HEK293 (cell line): ENCODE data around the gene NR2F2.

Experiments
- AEBP2 ChIP-seq: fragments of 450-650 bp; formaldehyde crosslinking; IDR thresholded peaks from 2 replicates; pipeline ENCODE4 v1.5.1; 2016; ENCODE audit warnings: missing biosample characterization, missing genetic modification characterization, borderline replicate concordance
- GLI2 ChIP-seq: fragments of 450-650 bp; formaldehyde crosslinking; IDR thresholded peaks from 2 replicates; pipeline ENCODE4; 2017; ENCODE audit warnings: missing biosample characterization, missing genetic modification characterization, low read depth, borderline replicate concordance
- MZF1 ChIP-seq: fragments of 450-650 bp; formaldehyde crosslinking; IDR thresholded peaks from 2 replicates; pipeline ENCODE4 v1.5.1; 2017; ENCODE audit warnings: missing biosample characterization, missing genetic modification characterization, borderline replicate concordance
- SETDB1 ChIP-seq: IDR thresholded peaks from one replicate; pipeline ENCODE4 v1.6.1; 2017; ENCODE audit warnings: mild to moderate bottlenecking, low read length, moderate library complexity, mixed read lengths; ENCODE audit not compliant: insufficient read length
- ZBTB10 ChIP-seq: fragments of 450-650 bp; formaldehyde crosslinking; IDR thresholded peaks from 2 replicates; pipeline ENCODE4 v1.5.1; 2016; ENCODE audit warnings: missing biosample characterization, missing genetic modification characterization
- ZNF112 ChIP-seq: fragments of 450-650 bp; formaldehyde crosslinking; IDR thresholded peaks from 2 replicates; pipeline ENCODE4 v1.5.0; 2017; ENCODE audit warnings: missing biosample characterization, missing genetic modification characterization
- ZNF121 ChIP-seq: fragments of 450-650 bp; formaldehyde crosslinking; IDR thresholded peaks from 2 replicates; pipeline ENCODE4 v1.5.1; 2016; ENCODE audit warnings: missing biosample characterization, missing genetic modification characterization
- ZNF2 ChIP-seq: fragments of 450-650 bp; formaldehyde crosslinking; IDR thresholded peaks from 2 replicates; pipeline ENCODE4 v1.5.1; 2016; ENCODE audit warnings: missing biosample characterization, missing genetic modification characterization
- ZNF221 ChIP-seq: fragments of 450-650 bp; formaldehyde crosslinking; IDR thresholded peaks from 2 replicates; pipeline ENCODE4 v1.5.1; 2017; ENCODE audit warnings: missing biosample characterization, missing genetic modification characterization, borderline replicate concordance
- ZNF335 ChIP-seq: fragments of 450-650 bp; formaldehyde crosslinking; conservative IDR thresholded peaks from 2 replicates; pipeline ENCODE4 v1.5.1; 2016; ENCODE audit warnings: missing biosample characterization, missing genetic modification characterization
- ZNF341 ChIP-seq: fragments of 450-650 bp; formaldehyde crosslinking; IDR thresholded peaks from 2 replicates; pipeline ENCODE4; 2016; ENCODE audit warnings: low read depth, missing biosample characterization, missing genetic modification characterization
- ZNF639 ChIP-seq: fragments of 450-650 bp; formaldehyde crosslinking; IDR thresholded peaks from 2 replicates; pipeline ENCODE4 v1.5.1; 2016; ENCODE audit warnings: missing biosample characterization, missing genetic modification characterization
- ZNF707 ChIP-seq: fragments of 450-650 bp; formaldehyde crosslinking; IDR thresholded peaks from 2 replicates; pipeline ENCODE4 v1.5.1; 2016; ENCODE audit warnings: missing biosample characterization, missing genetic modification characterization
- ZNF837 ChIP-seq: fragments of 450-650 bp; formaldehyde crosslinking; IDR thresholded peaks from 2 replicates; pipeline ENCODE4 v1.5.1; 2016; ENCODE audit warnings: missing biosample characterization, missing genetic modification characterization
- ZNF843 ChIP-seq: fragments of 450-650 bp; formaldehyde crosslinking; IDR thresholded peaks from 2 replicates; pipeline ENCODE4 v1.5.1; 2016; ENCODE audit warnings: missing biosample characterization, missing genetic modification characterization
- TF ChIP-seq, protein P1 (sequence below): fragments of 450-650 bp; formaldehyde crosslinking; conservative IDR thresholded peaks from 2 replicates; pipeline ENCODE4 v1.5.1; 2016; ENCODE audit warnings: low read depth, missing biosample characterization, missing genetic modification characterization
- TF ChIP-seq, protein P2 (sequence below): fragments of 450-650 bp; formaldehyde crosslinking; IDR thresholded peaks from 2 replicates; pipeline ENCODE4 v1.5.1; 2016; ENCODE audit warnings: missing biosample characterization, missing genetic modification characterization
- TF ChIP-seq, protein P3 (sequence below): fragments of 450-650 bp; formaldehyde crosslinking; IDR thresholded peaks from 2 replicates; pipeline ENCODE4 v1.5.1; 2016; ENCODE audit warnings: missing biosample characterization, missing genetic modification characterization

Gene NR2F2

DNA sequence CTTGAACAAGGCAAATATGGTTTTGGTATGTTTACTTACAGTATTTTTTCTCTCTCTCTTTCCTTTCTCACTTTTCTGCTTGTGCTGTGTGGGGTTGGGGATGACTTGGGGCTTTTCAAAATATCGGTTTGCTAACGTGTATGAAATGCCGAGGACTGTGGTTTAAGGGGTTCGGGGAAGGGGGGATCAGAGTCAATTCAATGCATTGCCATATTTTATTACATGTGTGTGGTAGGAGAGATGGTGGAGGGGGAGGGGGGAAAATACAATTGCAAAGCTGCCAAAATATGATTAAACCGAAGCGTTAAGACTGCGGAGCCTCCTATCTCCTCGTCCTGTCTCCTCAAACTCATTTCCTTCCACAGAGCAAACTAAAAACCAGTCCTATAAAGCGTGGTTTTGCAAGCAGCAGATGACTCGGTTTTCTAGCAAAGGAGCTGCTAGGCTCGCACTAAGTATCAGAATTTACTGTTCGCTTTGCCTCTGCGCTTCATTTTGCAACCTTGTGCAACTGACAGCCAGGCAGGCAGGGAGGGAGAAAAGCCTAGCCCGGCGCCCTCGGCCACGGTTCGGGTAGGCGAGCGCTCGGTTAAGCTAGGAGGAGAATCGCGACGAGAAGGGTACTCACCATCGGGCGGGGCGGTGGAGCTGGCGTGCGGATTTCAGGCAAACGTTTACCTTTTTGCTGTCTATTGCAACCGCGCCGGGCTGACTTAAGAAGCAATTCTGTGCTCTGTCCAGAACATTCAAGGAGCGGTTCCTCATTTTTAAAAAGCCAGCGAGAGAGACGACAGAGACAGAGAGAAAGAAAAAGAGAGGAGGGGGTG is 4.0 kb upstream of the NR2F2 start (continued):
- TF ChIP-seq, protein P1, sequence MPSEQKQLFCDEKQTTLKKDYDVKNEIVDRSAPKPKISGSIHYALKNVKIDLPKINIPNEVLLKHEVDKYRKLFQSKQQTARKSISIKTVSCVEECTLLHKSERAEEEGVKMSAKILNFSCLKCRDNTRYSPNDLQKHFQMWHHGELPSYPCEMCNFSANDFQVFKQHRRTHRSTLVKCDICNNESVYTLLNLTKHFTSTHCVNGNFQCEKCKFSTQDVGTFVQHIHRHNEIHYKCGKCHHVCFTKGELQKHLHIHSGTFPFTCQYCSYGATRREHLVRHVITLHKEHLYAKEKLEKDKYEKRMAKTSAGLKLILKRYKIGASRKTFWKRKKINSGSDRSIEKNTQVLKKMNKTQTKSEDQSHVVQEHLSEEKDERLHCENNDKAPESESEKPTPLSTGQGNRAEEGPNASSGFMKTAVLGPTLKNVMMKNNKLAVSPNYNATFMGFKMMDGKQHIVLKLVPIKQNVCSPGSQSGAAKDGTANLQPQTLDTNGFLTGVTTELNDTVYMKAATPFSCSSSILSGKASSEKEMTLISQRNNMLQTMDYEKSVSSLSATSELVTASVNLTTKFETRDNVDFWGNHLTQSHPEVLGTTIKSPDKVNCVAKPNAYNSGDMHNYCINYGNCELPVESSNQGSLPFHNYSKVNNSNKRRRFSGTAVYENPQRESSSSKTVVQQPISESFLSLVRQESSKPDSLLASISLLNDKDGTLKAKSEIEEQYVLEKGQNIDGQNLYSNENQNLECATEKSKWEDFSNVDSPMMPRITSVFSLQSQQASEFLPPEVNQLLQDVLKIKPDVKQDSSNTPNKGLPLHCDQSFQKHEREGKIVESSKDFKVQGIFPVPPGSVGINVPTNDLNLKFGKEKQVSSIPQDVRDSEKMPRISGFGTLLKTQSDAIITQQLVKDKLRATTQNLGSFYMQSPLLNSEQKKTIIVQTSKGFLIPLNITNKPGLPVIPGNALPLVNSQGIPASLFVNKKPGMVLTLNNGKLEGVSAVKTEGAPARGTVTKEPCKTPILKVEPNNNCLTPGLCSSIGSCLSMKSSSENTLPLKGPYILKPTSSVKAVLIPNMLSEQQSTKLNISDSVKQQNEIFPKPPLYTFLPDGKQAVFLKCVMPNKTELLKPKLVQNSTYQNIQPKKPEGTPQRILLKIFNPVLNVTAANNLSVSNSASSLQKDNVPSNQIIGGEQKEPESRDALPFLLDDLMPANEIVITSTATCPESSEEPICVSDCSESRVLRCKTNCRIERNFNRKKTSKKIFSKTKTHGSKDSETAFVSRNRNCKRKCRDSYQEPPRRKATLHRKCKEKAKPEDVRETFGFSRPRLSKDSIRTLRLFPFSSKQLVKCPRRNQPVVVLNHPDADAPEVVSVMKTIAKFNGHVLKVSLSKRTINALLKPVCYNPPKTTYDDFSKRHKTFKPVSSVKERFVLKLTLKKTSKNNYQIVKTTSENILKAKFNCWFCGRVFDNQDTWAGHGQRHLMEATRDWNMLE (tag by site-specific recombination): no peak
- no peak for TF ChIP-seq SETDB1
- TF ChIP-seq, protein P2, sequence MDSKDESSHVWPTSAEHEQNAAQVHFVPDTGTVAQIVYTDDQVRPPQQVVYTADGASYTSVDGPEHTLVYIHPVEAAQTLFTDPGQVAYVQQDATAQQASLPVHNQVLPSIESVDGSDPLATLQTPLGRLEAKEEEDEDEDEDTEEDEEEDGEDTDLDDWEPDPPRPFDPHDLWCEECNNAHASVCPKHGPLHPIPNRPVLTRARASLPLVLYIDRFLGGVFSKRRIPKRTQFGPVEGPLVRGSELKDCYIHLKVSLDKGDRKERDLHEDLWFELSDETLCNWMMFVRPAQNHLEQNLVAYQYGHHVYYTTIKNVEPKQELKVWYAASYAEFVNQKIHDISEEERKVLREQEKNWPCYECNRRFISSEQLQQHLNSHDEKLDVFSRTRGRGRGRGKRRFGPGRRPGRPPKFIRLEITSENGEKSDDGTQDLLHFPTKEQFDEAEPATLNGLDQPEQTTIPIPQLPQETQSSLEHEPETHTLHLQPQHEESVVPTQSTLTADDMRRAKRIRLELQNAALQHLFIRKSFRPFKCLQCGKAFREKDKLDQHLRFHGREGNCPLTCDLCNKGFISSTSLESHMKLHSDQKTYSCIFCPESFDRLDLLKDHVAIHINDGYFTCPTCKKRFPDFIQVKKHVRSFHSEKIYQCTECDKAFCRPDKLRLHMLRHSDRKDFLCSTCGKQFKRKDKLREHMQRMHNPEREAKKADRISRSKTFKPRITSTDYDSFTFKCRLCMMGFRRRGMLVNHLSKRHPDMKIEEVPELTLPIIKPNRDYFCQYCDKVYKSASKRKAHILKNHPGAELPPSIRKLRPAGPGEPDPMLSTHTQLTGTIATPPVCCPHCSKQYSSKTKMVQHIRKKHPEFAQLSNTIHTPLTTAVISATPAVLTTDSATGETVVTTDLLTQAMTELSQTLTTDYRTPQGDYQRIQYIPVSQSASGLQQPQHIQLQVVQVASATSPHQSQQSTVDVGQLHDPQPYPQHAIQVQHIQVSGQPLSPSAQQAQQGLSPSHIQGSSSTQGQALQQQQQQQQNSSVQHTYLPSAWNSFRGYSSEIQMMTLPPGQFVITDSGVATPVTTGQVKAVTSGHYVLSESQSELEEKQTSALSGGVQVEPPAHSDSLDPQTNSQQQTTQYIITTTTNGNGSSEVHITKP (tag by site-specific recombination): no peak
- TF ChIP-seq ZBTB10: 0 out of 2 replicates have a peak, but pooled peaks have one; percentile 27
- no peak for TF ChIP-seq ZNF221 (tag by site-specific recombination)
- no peak for TF ChIP-seq ZNF121 (tag by site-specific recombination)
- TF ChIP-seq ZNF843 (tag by site-specific recombination): no peak
- TF ChIP-seq, protein P3, sequence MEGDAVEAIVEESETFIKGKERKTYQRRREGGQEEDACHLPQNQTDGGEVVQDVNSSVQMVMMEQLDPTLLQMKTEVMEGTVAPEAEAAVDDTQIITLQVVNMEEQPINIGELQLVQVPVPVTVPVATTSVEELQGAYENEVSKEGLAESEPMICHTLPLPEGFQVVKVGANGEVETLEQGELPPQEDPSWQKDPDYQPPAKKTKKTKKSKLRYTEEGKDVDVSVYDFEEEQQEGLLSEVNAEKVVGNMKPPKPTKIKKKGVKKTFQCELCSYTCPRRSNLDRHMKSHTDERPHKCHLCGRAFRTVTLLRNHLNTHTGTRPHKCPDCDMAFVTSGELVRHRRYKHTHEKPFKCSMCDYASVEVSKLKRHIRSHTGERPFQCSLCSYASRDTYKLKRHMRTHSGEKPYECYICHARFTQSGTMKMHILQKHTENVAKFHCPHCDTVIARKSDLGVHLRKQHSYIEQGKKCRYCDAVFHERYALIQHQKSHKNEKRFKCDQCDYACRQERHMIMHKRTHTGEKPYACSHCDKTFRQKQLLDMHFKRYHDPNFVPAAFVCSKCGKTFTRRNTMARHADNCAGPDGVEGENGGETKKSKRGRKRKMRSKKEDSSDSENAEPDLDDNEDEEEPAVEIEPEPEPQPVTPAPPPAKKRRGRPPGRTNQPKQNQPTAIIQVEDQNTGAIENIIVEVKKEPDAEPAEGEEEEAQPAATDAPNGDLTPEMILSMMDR: no peak
- no peak for TF ChIP-seq ZNF707 (tag by site-specific recombination)
- 0 out of 2 replicates have a peak, but pooled peaks have one; percentile 15 for TF ChIP-seq MZF1 (tag by site-specific recombination)
- no peak for TF ChIP-seq GLI2 (tag by site-specific recombination)
- TF ChIP-seq ZNF112 (tag by site-specific recombination): no peak
- TF ChIP-seq ZNF335: peak; percentile 63
- TF ChIP-seq ZNF2 (tag by site-specific recombination): no peak
- peak; percentile 79; the same call in 1 of the 2 replicates for TF ChIP-seq ZNF341 (tag by site-specific recombination)
- no peak for TF ChIP-seq AEBP2 (tag by site-specific recombination)
- TF ChIP-seq ZNF639 (tag by site-specific recombination): no peak
- no peak for TF ChIP-seq ZNF837
